HG03196 (cell line): ENCODE data around the gene SLC4A5.

Source experiments
- ATAC-seq: cut with Tn5 transposase; IDR thresholded peaks from one replicate; pipeline ENCODE4 v1.9.1; 2021; ENCODE audit not compliant: unreplicated experiment

SLC4A5 gene, protein sequence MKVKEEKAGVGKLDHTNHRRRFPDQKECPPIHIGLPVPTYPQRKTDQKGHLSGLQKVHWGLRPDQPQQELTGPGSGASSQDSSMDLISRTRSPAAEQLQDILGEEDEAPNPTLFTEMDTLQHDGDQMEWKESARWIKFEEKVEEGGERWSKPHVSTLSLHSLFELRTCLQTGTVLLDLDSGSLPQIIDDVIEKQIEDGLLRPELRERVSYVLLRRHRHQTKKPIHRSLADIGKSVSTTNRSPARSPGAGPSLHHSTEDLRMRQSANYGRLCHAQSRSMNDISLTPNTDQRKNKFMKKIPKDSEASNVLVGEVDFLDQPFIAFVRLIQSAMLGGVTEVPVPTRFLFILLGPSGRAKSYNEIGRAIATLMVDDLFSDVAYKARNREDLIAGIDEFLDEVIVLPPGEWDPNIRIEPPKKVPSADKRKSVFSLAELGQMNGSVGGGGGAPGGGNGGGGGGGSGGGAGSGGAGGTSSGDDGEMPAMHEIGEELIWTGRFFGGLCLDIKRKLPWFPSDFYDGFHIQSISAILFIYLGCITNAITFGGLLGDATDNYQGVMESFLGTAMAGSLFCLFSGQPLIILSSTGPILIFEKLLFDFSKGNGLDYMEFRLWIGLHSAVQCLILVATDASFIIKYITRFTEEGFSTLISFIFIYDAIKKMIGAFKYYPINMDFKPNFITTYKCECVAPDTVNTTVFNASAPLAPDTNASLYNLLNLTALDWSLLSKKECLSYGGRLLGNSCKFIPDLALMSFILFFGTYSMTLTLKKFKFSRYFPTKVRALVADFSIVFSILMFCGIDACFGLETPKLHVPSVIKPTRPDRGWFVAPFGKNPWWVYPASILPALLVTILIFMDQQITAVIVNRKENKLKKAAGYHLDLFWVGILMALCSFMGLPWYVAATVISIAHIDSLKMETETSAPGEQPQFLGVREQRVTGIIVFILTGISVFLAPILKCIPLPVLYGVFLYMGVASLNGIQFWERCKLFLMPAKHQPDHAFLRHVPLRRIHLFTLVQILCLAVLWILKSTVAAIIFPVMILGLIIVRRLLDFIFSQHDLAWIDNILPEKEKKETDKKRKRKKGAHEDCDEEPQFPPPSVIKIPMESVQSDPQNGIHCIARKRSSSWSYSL

DNA sequence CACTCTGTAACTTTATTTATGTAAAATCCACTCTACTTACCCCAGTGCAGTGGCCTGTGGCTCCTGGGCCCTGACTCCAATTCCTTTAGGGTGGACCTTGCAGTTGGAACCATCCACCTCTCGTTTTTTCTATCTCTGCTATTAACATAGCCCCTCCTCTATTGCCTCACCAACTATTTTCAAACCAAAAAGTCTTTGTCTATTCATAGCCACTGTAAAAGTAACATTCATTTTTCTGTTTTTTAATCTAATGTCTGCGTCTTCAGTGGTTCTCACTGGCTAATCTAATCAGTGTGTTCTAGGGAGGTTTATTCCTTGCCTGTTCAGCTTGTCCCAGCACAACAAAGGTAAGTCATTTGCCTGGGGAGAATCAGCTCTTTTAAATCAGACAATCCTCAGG lies at the start of gene SLC4A5:
TSS of gene SLC4A5 (minus strand) at position 101 of the 400 bp plus-strand sequence. CDS start 28,393 bp downstream, outside the sequence.
- no peak for ATAC-seq

DNA sequence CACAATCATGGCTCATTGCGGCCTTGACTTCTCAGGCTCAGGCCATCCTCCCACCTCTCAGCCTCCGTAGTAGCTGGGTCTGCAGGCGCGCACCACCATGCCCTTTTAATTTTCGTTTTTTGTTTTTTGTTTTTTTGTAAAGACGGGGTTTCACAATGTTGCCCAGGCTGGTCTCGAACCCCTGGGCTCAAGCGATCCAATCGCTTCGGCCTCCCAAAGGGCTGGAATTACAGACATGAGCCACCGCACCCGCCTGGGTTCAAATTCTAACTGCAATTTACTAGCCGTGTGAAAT lies 49.2 kb upstream of the SLC4A5 start:
- ATAC-seq, result no peak

DNA sequence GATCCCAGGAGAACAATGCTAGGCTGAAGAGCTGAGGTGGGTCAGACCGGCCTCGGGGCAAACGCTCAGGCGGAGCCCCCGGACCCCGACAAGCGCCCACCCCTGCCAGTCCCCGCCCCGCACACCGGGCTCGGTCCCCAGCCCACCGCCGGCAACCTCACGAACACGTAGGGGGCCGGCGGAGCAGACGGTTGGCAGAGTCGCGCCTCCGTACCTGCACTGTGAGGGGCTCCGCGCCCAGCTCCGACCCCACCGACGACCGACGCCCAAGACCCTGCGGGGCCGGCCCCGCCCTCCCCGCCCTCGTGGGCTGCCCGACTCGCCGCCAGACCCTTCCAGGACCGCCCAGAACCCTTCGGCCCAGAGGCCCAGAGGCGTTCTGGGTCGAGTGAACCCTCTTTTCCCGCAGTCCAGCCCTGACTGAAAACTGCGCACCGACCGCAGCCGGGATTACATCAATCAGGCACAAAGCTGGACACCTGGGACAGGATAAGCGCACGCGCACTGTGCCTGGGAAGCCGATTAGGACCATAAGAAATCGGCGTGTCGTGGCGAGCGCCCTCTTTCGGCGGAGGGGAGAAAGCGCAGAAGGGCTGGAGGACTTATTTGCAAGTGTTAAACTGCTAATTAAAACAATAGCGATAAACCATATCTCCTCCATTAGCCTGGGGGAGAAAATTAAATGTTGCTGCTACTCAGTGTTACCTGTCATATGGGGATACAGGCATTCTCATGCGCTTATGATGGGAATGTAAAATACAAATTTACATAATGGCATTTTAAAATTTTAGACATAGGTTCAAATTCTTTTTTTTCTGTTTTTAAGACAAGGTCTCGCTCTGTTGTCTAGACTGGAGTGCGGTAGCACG lies 48.6 kb upstream of the SLC4A5 start:
- ATAC-seq, result peak; percentile 66

DNA sequence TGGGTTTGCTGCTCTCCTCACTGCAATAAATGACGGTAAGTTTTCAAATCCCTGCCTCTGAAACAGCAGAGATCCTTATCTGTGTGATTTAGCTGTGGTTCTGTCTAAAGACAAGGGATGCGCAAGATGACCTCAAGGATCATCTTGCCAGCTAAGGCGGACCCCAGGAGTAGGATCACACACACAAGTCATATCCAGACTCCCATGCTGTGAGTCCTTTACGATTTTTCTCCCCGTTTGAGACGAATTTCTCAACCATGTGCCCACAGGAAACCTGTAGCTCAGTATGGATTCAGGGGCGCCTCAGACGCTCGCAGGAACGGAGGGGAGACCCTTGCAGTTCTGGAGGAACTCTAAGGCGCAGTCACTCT lies 48.0 kb upstream of the SLC4A5 start:
- peak; percentile 12 for ATAC-seq

DNA sequence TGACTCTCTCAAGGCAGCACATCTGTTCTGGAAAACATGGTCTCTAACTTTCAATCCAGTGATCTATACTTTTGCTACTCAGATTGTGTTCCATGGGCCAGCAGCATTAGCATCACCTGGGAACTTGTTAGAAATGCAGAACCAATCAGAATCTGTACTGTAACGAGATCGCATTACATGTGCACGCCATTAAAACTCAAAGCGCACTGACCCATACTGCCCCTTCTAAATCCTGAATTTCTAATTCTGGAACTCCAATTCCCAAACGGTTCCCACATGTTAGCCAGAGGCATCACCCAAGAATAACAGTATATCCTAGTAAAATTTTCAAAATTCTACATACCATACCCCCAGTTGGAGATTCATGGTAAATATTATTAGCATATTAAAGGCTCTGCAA lies 47.4 kb upstream of the SLC4A5 start:
- ATAC-seq, result no peak

DNA sequence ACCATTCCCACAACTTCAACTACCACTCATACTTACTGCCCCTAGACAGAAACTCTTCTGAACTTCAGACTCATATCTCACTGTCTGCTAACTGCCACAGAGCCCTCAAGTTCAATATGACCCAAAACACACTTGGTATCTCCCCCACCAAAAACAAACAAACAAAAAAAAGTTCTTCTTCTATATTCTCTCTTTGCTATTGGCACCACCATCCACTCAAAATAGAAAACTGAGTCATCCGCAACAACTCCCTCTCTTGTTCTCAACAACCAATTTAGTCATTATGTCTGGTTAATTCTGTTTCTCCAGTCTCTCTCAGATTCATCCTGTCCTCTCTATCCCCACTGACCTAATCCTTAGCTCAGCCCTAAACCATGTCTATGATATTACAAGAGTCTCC lies 44.1 kb upstream of the SLC4A5 start:
- ATAC-seq, result no peak

DNA sequence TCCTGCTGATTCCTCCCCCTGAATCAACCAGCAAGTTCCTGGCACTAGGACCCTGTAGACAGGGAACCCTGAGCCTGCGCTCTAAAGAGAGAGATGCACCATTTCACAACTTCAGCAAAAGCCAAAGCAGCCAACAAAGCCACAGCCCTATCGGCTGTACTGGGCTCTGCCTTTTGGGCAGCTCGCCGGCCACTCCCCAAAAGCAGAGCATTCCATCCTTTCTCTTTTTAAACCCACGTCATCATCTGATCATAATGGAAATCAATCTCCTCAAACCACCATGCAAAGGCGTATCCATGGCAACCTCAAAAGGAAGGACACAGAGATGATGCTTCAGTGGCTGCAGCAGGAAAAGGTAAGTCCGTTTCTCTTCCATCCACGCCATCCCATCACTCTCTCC lies 42.2 kb upstream of the SLC4A5 start:
- ATAC-seq, result no peak

DNA sequence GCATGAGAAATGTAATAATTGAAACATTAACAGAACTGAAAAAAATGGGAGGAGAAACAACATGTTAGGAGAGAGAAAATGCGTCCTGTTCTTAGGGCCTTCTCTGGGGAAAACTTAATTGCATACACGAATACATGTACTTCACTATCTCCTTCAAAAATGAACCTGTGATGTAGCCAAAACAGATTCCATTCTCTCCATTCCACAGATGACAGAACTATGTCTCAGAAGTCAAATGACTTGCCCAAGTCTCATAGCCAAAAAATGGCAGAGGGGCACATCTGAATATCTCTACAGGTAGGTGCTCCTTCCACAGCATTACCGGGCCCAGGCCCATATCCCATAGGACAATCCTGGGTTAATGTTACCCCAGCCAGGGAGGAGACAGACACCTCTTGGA lies 40.8 kb upstream of the SLC4A5 start:
- ATAC-seq, result no peak

DNA sequence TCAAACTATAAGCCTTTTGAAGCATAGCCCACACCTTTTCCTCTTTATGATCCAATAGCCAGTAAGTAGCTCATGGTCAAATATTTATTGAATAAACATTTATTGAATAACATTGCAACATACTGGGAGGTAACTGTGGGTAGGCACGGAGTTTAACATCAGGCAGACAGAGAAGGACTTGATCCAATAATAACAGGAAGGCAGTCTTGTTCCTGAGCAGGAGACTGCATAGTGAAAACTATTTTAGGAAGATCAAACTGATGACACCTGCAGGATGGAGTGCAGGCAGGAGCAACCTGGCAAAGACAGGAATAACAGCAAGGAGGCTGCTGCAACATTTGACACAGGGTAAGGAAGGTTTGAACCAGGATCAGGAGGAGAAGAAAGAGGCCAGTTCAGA lies 40.0 kb upstream of the SLC4A5 start:
- ATAC-seq, result no peak

DNA sequence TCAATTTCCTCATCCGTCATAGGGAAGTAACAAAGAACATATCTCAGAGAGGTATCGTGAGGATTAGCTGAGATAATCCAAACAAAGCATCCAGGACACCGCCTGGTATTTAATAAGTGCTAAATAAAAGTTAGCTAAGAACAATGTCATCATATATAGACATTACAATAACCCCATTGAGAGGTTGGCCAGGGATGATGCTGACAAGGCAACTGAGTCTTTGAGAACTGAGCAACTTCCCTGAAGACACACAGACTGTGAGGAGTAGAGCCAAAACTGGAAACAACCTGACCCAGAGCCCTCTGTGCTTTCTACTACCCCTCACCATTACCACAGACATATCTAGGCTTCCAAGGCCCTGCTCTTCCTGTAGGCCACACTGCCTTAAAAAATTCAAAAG lies 38.5 kb upstream of the SLC4A5 start:
- ATAC-seq, result no peak

DNA sequence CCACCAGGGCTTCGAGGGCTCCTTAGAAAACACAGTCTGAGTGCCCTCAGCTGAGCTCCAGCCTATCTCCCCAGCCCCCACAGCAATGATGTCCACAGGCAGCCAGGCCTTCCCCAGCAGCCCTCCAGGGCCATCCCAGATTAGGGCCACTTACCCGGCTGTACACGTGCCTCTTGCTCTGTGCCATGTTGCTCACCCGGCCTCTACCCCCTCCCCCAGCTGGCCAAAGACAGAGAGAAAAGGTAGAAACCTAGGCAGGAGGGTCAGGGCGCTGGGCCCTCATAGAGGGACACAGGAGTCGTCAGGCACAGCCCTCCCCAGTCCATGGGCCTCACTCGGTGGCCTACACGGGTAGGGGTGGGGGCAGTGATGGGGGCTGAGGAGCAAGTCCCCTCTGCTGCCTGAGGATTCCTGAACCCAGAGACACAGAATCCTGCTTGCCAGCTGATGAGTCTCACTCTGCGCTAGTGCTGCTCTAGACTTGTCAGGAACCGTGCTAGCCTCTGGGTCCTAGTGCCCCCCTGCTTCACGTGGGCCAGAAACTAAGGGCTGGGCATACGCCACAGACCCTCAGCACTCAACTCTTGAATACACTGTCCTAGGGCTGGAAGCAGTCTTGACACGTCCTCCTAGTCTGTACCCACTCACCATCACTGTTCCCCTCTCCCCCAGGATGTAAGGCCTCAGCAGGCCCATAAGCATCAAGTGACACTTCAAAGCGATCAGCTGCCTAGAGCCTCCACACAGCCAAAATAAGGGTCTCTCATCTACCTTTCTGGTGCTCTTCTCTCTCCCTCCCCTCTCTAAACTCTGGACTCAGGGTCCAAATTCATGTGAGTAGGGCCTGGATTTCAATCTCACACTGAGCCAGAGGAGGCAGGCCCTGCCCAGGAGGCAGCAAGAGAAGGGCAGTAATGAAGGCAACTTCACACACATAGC lies 36.9 kb upstream of the SLC4A5 start, which contains the start of gene DCTN1:
TSS of gene DCTN1 (minus strand) at position 461 of the 939 bp plus-strand sequence. CDS start at position 187, 274 bp downstream.
- ATAC-seq, result no peak

DNA sequence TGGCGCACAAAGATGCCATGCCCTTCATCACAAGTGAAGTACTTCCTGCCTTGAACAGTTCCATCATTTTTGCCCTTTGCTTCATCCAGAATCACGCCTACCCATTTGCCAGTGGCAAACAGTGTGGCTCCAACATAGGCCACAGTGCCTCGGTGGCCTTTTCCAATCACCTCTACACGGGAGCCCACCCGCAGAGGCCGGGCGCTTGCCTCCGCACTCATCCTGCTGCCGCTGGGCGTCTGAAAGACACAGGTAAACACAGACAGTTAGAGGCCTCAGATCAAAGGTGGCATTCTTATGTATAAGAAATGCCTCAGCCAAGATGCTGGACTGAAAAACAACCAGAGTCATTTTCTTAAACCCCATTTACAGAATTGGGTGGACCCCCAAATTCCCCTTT lies 34.8 kb upstream of the SLC4A5 start:
- ATAC-seq, result no peak

DNA sequence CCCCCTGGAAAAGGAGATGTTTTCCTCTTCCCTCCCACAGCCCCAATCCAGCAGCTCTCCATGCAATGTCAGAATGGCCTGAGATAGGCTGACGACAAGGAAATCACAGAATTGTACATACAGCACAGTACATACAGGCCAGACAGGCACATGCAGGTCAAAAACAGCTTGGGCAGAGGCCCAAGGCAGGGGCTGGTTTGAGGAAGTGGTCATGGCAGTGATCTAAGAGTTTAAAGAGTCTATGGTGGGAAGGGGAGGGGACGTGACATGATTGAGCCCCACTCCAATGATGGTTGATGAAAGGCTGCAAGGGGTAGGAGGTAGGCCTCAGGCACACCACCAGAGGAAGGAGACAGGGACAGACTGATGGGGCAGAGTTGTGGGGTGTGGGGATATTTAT lies 32.6 kb upstream of the SLC4A5 start:
- no peak for ATAC-seq

DNA sequence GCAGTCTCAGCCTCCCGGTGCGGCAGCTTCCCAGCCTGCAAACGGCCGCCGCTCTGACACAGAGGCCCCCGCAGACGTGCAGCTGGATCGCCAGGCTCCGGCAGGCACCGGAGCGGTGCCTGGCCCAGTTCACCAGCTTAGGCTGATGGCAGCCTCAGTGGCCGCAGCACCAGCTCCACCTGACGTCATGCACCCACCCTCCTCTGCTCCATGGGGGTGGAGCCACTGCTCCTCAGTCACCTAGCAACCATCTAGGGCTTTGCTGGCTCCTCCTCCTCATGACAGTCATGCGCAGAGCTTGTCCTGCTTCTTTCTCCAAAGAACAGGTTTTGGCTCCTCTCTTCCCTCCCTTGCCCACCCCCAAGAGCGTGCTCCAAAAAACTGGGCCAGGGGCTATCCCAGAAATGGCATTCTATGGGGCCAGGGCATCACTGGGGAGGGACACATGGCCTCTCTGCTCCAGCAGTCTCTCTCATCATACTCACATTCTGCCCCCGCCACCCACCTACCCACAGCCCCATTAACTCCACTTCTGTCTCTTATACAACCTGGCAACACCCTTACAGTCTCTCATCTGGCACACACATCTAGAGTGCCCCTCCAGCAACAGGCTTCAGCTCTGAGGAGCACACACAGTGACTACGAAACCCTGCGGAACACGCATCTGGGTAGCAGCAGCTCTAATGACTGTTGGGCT lies 31.4 kb upstream of the SLC4A5 start:
- no peak for ATAC-seq

DNA sequence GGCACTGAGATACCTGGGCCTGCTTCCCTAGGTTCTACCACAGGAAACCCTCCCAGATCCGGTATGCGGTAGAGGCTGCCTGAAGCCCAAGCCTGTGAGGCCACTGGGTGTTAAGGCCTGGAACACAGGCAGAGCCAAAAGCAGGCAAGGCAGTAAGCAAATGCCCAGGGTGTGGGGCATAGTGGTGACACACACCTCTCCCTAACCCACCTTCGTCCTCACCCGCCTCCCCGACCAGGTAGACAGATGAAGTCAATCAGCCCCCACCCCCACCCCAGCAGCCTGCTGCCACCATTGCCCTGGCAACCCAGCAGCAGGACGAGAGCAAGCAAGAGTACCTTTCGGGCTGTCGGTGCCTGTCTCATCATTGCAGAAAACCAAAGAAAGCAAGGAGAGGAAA lies 30.8 kb upstream of the SLC4A5 start:
- no peak for ATAC-seq

DNA sequence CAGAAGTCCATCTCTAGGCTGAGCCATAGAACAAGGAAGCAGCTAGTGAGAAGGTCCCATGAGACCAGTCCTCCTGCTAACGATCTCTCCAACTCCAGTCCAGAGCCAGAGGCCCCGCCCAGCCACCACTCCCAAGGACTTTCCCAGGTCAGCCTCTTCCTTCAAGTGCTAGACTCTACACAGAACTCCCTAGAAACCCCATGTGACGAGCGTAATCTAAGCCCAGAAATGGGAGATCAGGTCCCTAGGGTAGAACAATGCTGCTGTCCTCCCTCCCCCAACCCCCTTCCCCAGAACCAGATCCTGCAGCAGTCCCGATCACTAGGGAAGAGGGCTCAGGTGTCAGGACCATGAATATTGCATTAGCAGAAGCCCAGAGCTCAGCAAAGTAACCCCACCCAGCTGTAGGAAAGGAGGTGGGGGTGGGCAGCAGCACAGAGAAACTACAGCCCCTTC lies 30.0 kb upstream of the SLC4A5 start:
- ATAC-seq, result no peak

DNA sequence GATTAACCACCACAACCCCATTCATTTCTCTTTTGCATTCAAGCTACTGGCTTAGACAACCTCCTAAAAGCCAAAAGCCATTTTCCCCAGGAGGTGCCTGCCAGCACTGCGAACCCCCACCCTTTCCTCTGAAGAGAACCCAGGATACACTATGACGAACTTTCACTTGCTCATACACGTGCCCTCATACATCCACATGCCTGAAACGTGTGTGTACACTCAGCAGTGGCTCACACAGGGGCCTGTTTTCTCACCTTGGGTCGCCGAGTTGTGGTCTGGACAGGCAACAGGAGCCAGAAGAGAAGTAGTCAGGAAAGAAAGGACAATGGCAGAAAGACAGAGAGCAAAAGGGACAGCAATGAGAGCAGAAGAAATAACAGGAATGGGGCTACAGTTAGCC lies 29.5 kb upstream of the SLC4A5 start:
- no peak for ATAC-seq

DNA sequence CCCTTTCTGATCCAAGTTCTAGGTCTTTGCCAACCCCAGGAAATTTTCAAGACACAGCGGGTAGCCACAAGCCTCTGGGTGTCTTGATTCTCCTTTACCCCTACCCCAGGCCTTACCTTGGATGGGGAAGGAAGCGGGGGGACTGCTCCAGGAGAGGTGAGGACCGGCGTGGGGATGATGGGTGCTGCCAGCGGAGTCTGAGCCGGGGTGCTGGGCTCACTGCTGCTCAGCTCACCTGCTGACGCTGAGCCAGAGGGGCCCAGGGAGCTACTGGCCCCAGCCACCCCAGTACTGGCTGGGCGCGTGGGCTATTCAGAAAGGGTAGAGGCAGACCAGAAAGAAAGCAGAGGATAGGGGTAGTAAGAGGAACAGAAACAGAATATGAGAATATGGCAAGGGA lies 28.2 kb upstream of the SLC4A5 start:
- ATAC-seq, result no peak

DNA sequence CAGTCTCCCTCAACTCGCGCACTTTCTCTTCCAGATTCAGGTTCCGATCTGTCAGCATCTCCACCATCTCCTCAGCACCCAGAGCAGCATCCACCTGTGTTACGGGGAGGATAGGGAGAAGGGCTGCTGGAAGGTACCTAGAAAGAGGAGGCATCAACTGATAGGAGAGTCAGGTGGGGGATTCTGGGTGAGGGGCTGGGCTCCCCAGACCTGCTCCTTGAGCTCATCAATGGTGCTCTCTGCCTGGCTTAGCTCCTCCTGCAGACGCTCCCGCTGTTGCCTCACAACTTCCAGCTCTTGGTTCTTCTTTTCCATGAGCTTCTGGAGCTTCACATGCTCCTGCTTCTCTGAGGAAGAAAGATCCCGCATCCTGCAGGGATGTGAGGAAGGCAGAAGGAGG lies 26.8 kb upstream of the SLC4A5 start:
- no peak for ATAC-seq
